HL-60/S4 (cell line): ENCODE measurements around the gene ZNF99.
"Not testable (repeated sequence)": the region's sequence is repeated elsewhere in the genome, so short reads cannot be mapped to it uniquely, and the experiment has no call there.

ENCODE experiments used
- in situ Hi-C: fragments of 300-500 bp; cut with MboI; formaldehyde crosslinking; loops from 2 replicates; pipeline ENCODE4 v1.14.3; 2022; ENCODE audit warnings: low sequenced_read_pairs

ZNF99 gene

DNA sequence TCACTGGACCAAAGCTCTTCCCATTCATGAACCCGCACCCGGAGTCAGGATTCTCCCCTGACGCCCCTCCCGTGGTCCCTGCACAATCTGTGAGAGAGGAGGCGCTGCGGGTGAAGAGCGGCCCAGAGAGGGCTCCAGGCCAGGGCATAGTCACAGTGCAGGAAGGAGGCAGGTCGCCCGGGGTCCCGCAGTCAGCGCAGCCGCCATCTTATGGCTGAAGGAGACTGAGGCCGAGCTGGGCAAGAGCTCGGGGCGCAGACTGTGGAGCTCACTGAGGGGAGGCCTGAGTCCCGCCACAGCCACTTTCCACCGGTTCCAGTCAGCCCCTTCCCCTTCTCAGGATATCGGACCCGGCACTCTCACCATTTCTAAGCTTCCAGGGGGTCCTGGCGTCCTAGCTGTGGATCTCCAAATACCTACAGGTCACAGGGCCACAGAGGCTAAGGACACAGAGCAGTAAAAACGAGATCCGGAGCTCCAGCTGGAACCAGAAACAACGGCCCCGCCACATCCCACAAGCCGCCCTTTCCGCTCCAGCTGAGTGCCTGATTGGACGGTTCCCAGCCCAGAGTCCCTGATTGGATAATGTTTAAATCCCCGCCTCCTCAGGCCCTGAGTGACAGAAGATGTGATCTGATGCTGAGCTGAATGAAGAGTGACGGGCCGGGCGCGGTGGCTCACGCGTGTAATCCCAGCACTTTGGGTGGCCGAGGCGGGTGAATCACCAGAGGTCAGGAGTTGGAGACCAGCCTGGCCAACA lies at the start of gene ZNF99:
TSS of gene ZNF99 (minus strand) at position 501 of the 760 bp plus-strand sequence. CDS start at position 366, 135 bp downstream.
- in situ Hi-C loops = no loop called here

DNA sequence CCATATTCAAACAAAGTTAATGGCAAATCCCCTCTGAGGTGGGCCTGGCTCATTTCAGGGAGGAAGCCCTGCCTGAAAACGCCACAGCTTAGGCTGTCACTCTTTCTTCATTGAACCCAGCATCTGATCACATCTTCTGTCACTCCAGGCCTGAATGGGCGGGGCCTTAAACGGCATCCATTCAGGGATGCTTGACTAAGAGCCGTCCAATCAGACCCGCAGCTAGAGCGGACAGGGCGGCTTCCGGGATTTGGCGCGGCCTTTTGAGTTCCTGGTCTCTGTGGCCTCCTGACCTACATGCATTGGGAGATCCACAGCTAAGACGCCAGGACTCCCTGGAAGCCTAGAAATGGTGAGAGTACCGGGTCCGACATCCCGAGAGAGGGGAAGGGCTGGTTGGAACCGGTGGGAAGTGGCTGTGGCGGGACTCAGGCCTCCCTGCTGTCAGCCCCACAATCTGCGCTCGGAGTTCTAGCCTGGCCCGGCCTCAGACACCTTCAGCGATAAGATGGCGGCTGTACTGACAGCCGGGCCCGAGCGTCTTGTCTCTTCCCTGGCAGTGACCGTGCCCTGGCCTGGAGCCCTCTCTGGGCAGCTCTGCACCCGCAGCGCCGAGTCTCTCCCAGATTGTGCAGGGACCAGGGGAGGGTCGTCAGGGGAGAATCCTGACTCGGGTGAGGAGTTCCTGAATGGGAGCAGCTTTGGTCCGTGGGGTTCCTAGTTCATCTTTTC lies 48.2 kb upstream of the ZNF99 start, which contains the start of gene ZNF723:
TSS of gene ZNF723 (plus strand) at position 261 of the 732 bp plus-strand sequence. CDS start at position 350, 89 bp downstream.
- in situ Hi-C loops = no loop called here

DNA sequence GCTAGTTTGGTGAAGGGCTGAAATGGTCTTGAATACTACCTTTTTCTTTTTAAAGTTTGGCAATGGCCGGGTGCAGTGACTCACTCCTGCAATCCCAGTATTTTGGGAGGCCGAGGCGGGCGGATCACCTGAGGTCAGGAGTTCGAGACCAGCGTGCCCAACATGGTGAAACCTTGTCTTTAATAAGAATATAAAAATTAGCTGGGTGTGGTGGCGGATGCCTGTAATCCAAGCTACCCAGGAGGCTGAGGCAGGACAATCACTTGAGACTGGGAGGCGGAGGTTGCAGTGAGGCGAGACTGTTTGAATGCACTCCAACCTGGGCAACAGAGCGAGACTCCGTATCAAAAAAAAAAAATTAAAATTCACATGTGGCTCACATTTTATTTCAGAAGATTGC lies 47.3 kb upstream of the ZNF99 start:
- in situ Hi-C loops = no loop called here

DNA sequence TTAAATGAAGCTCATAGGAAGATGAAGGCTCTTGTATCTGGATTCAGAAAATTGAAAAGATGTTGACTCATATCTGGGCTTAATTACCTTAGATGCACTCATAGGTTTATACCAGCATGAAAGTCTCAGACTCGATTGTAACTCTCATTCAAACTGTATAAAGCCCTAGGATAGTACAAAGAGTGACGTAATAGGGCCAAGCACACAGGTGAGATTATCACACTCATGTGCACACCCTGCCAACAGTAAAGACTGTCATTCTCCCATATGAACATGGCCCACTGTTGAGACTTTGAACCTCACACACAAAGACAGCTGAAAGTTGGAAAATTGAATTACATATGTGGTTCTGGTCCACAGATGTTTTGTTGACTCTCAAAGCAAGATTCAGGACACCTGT lies 30.2 kb upstream of the ZNF99 start:
- in situ Hi-C loops = no loop called here

DNA sequence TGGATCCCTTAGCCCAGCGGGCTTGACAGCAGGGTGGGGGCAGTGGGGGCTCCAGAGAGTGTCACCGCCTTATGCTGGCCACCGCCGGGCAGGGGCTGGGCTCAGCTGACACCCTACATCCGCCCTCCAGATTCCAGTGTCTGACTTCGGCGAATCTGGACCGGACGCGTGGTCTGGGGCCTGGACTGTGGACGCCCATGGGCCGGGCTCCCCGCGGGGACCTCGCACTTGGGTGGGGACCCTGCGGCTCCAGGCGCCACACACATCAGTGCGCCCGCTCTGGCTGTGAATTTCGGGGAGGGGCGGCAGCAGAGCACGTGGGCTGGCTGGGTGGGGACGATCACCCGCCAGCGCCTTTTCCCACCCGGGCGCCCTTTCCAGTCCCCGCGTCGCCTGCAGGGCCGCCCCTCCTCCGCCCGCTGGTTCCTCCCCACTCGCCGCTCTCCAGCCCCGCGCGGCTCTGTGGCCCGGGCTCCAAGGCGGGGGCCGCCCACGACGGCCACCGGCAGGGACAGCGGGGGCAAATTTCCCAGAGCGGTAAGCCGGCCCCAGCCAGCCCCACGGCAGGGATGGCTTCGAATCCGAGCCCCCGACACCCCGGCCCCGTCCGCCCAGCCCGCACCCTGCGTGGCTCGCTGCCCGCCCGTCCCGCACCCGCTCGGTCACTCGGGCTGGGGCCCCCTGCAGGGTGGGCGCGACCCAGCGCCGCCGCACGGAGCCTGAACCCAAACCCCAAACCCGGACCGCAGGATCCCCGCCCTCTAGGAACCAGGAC lies 23.3 kb upstream of the ZNF99 start:
- in situ Hi-C loops = no loop called here

DNA sequence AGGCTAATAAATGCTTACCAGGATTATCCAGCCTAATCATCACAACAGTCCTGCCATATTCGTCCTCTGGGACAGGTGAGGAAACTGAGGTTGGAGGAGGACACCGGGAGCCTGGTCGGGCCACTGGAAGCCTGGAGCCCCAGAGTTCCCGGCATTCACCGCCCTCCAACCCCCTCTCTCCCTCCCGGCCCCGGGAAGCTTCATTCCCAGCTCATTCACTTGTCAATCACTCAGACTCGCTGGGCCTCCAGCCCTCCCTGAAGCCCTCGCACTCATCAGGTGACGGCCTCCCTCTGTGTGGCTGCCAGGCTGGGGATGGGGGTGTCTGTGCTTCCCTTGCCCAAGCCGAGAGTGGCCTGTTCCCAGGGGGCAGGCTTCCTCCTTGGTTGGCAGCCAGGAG lies 22.5 kb upstream of the ZNF99 start:
- in situ Hi-C loops = no loop called here

DNA sequence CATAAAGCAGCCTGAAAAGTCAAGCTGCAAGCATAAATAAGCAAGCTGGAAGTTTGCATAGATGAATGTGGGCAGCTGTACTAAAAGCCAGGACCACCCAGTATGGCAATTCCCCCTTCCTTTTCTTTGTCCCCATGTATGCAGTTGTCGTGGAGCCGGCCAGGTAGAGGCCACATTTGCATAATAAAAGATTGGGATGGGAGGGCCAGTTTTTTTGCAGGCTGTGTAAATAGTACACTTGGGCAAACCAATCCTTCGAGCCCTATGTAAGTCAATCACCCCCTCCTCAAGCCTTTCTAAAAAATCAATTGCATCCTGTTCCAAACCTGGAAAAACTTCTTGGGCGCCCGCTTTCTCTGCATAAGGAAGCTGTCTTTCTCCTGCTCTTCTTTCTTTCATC lies 13.1 kb upstream of the ZNF99 start:
- in situ Hi-C loops = no loop called here

DNA sequence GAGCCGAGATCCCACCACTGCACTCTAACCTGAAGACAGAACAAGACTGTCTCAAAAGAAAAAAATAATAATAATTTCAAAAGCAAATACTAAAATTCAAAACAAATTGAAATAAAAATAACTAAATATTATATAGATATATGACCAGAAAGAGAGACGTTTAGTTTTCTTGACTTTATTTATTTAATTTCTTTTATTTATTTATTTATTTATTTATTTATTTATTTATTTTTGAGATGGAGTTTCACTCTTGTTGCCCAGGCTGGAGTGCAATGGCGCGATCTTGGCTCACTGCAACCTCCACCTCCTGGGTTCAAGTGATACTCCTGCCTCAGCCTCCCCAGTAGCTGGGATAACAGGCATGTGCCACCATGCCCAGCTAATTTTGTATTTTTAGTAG lies 8.9 kb upstream of the ZNF99 start:
- in situ Hi-C loops = not testable (repeated sequence)

DNA sequence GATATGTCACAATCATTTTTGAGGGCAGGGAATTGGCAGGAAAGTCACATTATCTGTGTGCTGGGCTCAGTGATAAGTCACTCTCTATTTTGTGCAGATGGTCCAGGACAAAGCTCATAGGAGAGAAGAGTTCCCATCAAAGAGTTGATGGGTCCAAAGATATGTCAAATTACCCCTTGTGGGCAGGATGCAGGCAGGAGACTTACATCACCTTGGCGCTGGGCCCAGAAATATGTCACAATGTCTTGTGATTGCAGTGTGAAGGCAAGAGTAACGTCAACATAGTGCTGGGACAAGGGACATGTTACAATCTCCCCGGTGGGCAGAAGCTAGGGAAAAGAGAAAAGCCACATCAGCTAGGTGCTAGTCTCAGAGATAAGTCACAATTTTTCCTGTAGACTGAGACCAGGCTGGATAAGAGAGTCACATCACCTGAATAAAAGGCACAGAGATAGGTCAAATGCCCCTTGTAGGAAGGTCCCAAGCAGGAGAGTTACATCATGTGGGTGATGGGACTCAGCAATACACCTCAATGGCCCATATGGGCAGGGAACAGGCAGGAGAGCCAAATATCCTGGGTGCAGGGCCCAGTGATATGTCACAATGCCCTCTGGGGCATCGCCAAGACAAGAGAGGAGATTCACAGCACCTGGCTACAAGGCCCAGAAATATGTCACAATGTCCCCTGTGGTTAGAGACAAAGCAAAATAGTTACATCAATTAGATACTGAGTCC lies 47.9 kb downstream of the ZNF99 start:
- in situ Hi-C loops = no loop called here

DNA sequence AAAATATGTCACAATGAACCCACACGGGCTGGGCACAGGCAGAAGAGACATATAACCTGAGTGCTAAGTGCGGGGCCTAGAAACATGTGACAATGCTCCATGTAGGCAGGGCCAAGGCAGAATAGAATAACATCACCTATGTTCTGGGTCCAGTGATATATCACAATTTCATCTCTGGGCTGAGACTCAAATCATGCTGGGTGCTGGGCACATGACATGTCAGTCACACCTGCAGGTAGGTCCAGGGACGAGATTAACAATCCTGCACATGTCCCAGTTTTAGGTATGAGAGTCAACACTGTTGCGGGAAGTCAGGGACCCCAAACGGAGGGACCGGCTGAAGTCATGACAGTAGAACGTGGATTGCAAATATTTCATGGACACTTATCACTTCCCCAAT lies 50.3 kb downstream of the ZNF99 start:
- in situ Hi-C loops = no loop called here

DNA sequence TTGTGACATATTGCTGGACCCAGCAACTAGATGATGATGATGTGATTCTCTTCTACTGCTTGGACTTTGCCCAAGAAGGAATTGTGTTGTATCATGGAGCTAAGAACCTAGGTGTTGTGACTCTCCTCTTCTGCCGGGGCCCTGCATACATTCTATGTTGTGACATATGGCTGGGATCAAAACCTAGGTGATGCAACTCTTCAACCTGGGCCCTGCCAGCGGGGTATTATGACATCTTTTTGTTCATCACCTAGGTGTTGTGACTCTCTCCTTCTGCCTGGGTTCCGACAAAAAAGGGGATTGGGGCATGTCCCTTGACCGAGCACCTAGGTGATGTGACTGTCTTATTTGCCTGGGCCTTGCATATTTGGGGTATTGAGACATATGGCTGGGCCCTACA lies 55.7 kb downstream of the ZNF99 start:
- in situ Hi-C loops = not testable (repeated sequence)

DNA sequence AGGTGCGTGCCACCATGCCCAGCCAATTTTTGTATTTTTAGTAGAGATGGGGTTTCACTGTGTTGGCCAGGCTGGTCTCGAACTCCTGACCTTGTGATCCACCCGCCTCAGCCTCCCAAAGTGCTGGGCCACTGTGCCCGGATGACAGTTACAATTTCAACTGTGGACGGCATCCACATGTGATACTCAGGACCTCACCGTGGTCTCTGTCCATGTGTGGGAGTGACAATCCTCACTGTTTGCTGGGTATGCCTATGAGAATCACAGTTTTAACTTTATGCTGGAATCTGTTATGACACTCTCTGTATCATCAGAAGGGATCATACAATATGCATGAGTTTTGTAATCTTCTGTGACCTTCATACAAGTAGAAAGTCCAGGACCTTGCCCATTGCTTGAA lies 62.4 kb downstream of the ZNF99 start:
- in situ Hi-C loops = not testable (repeated sequence)

DNA sequence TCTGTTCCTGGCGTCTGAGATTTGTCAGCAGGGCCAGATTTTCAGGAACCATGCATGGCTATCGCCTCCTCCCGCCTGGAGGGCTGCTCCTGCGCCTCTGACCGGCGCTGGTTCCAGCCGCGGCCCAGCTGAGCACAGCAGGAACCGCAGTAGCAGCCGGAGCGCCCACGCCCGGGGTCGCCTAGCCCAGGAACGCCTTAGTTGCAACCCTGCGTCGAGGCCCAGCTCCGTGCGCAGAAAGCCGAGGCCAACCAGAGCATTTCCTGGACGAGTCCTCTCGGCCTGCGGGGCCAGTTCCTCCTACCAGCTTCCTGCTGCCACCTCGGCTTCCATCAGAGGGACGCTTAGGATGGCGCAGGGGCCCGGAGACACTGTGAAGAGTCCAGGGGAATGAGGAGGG lies 75.0 kb downstream of the ZNF99 start:
- in situ Hi-C loops = no loop called here

DNA sequence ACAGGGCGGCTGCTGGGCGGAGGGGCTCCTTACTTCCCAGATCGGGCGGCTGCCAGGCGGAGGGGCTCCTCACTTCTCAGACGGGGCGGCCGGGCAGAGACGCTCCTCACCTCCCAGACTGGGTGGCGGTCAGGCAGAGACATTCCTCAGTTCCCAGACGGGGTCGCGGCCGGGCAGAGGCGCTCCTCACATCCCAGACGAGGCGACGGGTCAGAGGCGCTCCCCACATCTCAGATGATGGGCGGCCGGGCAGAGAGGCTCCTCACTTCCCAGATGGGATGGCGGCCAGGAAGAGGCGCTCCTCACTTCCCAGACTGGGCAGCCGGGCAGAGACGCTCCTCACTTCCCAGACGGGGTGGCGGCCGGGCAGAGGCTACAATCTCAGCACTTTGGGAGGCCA lies 80.9 kb downstream of the ZNF99 start:
- in situ Hi-C loops = not testable (repeated sequence)

DNA sequence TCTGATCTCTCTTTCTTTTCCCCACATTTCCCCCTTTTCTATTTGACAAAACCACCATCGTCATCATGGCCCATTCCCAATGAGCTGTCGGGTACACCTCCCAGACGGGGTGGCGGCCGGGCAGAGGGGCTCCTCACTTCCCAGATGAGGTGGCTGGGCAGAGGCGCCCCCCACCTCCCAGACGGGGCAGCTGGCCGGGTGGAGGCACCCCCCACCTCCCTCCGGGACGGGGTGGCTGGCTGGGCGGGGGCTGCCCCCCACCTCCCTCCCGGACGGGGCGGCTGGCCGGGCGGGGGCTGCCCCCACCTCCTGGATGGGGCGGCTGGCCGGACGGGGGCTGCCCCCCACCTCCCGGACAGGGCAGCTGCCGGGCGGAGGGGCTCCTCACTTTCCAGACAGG lies 81.3 kb downstream of the ZNF99 start:
- in situ Hi-C loops = not testable (repeated sequence)
